Neural progenitor cell (in vitro differentiated cells): ENCODE data around the gene NRAS. TPM values are rescaled to one million over a fixed set of nuclear protein-coding genes. Genes with fewer than 3 reads are reported as not detected.

Experiments
- DNase-seq: peaks from one replicate; pipeline ENCODE4 v3.0.0-alpha.2; 2016; ENCODE audit warnings: low spot score
- H2AFZ ChIP-seq: fragments of 200-600 bp; sonication (generic); replicated peaks from 2 replicates; pipeline ENCODE4 v1.6.1; 2016; ENCODE audit warnings: antibody characterized with exemption
- H3F3A ChIP-seq: fragments of 200-600 bp; sonication (generic); 2 replicates; pipeline ENCODE4 v1.6.1; 2016; ENCODE audit warnings: antibody characterized with exemption, low read depth
- H3K27ac ChIP-seq: fragments of 200-600 bp; sonication (generic); 2 replicates; pipeline ENCODE4 v1.5.1; 2016; ENCODE audit warnings: mild to moderate bottlenecking
- H3K27me3 ChIP-seq: fragments of 200-600 bp; sonication (generic); 2 replicates; pipeline ENCODE4 v1.6.1; 2016; ENCODE audit warnings: mild to moderate bottlenecking, moderate library complexity
- H3K36me3 ChIP-seq: fragments of 200-600 bp; sonication (generic); 2 replicates; pipeline ENCODE4 v1.5.1; 2016
- H3K4me1 ChIP-seq: fragments of 200-600 bp; sonication (generic); 2 replicates; pipeline ENCODE4 v1.6.1; 2016; ENCODE audit warnings: mixed run types
- H3K4me2 ChIP-seq: fragments of 200-600 bp; sonication (generic); 2 replicates; pipeline ENCODE4 v1.6.1; 2016
- H3K4me3 ChIP-seq: fragments of 200-600 bp; sonication (generic); 2 replicates; pipeline ENCODE4 v1.5.1; 2016
- H3K79me2 ChIP-seq: fragments of 200-600 bp; sonication (generic); 2 replicates; pipeline ENCODE4 v1.6.1; 2016; ENCODE audit warnings: low read depth
- H3K9ac ChIP-seq: fragments of 200-600 bp; sonication (generic); 2 replicates; pipeline ENCODE4 v1.6.1; 2016
- H3K9me3 ChIP-seq: fragments of 200-600 bp; sonication (generic); 2 replicates; pipeline ENCODE4 v1.5.1; 2016; ENCODE audit warnings: low read depth
- H4K20me1 ChIP-seq: fragments of 200-600 bp; sonication (generic); 2 replicates; pipeline ENCODE4 v1.6.1; 2016; ENCODE audit warnings: low read depth
- H3K27ac Mint-ChIP-seq: 3 replicates; pipeline ENCODE4 v1.8.0; 2021; ENCODE audit warnings: mixed read lengths
- H3K27me3 Mint-ChIP-seq: 2 replicates; pipeline ENCODE4 v1.8.0; 2022; ENCODE audit warnings: low read depth, mild to moderate bottlenecking, inconsistent platforms, moderate library complexity, mixed read lengths; ENCODE audit not compliant: insufficient read depth
- H3K36me3 Mint-ChIP-seq: 3 replicates; pipeline ENCODE4 v1.8.0; 2021; ENCODE audit warnings: mixed read lengths
- H3K4me1 Mint-ChIP-seq: 3 replicates; pipeline ENCODE4 v1.8.0; 2021; ENCODE audit warnings: mixed read lengths
- H3K4me3 Mint-ChIP-seq: 3 replicates; pipeline ENCODE4 v1.8.0; 2021; ENCODE audit warnings: mild to moderate bottlenecking, moderate library complexity, mixed read lengths
- H3K9me3 Mint-ChIP-seq: 3 replicates; pipeline ENCODE4 v1.8.0; 2020; ENCODE audit warnings: mixed read lengths
- EZH2 ChIP-seq: fragments of 200-600 bp; sonication (generic); IDR thresholded peaks from 2 replicates; pipeline ENCODE4 v1.6.1; 2017; ENCODE audit warnings: antibody characterized with exemption, mild to moderate bottlenecking, moderate library complexity
- EZH2phosphoT487 ChIP-seq: fragments of 200-600 bp; sonication (generic); IDR thresholded peaks from 2 replicates; pipeline ENCODE4 v1.6.1; 2017; ENCODE audit warnings: antibody characterized with exemption
- total RNA-seq: library from RNA; depleted of rRNA; stranded (reverse); fragments of >200 nt; gene quantifications from 2 replicates; pipeline ENCODE4 v1.2.3, GENCODE V29; 2015; ENCODE audit warnings: low replicate concordance
- TF ChIP-seq, protein P1 (sequence below): fragments of 200-600 bp; sonication (generic); IDR thresholded peaks from 2 replicates; pipeline ENCODE4 v1.5.1; 2017; ENCODE audit warnings: antibody characterized with exemption, mild to moderate bottlenecking

Gene NRAS
- total RNA-seq, 1 donor from 2014 or later = 169 TPM

DNA sequence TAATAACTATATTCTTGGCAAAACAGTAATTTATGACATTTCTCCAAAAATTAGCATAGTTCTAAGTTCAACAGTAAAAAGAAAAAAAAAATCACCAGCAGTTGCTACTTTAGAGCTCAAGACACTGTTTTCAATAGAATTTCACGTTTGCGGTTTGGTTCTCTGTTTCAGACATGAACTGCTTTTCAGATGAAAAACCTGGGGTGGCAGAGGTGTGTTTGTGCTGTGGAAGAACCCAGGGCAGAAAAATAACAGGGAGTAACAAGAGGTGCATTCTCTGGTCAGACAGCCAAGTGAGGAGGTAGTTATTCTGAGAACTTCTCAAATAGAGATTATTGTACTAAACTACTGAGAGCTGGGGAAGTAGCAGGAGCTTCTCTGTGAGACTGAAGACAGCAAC, 9.0 kb downstream of the NRAS start:
- Histone ChIP-seq H3K4me2 (no peak overlapping the region), H3K9me3 (no peaks in the 10 kb centered on the region), H3K79me2 (peaks cover 11% of the 10 kb centered on the region), H3K4me1 (no peaks in the 10 kb centered on the region), H3K4me3 (no peak overlapping the region), H3K27ac (no peak overlapping the region), H2AFZ (no peak overlapping the region), H4K20me1 (no peaks in the 10 kb centered on the region), H3K36me3 (peaks cover 13% of the 10 kb centered on the region), H3F3A (peaks cover 7% of the 10 kb centered on the region), H3K27me3 (no peaks in the 10 kb centered on the region), H3K9ac (no peak overlapping the region)
- Mint-ChIP-seq H3K27me3 (peaks cover 2% of the 10 kb centered on the region), H3K27ac (no peak overlapping the region), H3K4me1 (no peaks in the 10 kb centered on the region), H3K4me3 (no peak overlapping the region), H3K9me3 (no peaks in the 10 kb centered on the region), H3K36me3 (peaks cover 16% of the 10 kb centered on the region)
- DNase-seq = no peak
- TF ChIP-seq EZH2 (no peak), EZH2phosphoT487 (no peak)
- TF ChIP-seq, protein P1, sequence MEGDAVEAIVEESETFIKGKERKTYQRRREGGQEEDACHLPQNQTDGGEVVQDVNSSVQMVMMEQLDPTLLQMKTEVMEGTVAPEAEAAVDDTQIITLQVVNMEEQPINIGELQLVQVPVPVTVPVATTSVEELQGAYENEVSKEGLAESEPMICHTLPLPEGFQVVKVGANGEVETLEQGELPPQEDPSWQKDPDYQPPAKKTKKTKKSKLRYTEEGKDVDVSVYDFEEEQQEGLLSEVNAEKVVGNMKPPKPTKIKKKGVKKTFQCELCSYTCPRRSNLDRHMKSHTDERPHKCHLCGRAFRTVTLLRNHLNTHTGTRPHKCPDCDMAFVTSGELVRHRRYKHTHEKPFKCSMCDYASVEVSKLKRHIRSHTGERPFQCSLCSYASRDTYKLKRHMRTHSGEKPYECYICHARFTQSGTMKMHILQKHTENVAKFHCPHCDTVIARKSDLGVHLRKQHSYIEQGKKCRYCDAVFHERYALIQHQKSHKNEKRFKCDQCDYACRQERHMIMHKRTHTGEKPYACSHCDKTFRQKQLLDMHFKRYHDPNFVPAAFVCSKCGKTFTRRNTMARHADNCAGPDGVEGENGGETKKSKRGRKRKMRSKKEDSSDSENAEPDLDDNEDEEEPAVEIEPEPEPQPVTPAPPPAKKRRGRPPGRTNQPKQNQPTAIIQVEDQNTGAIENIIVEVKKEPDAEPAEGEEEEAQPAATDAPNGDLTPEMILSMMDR = no peak

GRCh38 chr1:114703242-114703641, 13.3 kb downstream of the NRAS start:
- Mint-ChIP-seq H3K27ac (no peak overlapping the region), H3K4me3 (no peak overlapping the region), H3K9me3 (no peaks in the 10 kb centered on the region), H3K4me1 (no peaks in the 10 kb centered on the region), H3K36me3 (peaks cover 13% of the 10 kb centered on the region), H3K27me3 (peaks cover 5% of the 10 kb centered on the region)
- Histone ChIP-seq H3K79me2 (no peaks in the 10 kb centered on the region), H3K4me1 (no peaks in the 10 kb centered on the region), H3K9ac (no peak overlapping the region), H4K20me1 (no peaks in the 10 kb centered on the region), H3K36me3 (peaks cover 7% of the 10 kb centered on the region), H3K4me2 (no peak overlapping the region), H2AFZ (no peak overlapping the region), H3K27me3 (peaks cover 13% of the 10 kb centered on the region), H3K27ac (no peak overlapping the region), H3K4me3 (no peak overlapping the region), H3F3A (peaks cover 9% of the 10 kb centered on the region), H3K9me3 (no peaks in the 10 kb centered on the region)
- TF ChIP-seq EZH2 (no peak), EZH2phosphoT487 (no peak)
- TF ChIP-seq, protein P1 = no peak
- no peak for DNase-seq

DNA sequence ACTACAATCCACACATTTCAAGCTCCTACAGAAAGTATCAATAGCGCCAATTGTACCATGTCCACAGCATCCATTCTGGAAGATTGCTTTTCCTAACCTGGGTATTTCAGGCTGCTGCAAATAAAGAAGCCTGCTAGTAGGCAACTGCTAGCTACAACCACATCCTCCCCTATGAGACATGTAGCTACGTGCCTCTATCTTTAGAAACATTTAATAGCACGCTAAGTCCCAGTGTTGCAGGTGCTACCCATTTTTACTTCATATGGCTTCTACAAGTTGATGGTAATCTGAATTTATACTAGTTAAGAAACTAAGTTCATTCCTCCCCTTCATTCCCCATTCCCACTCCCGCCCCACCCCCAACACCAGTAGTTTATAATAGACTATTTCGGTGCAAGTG, 13.8 kb downstream of the NRAS start:
- Mint-ChIP-seq H3K4me3 (no peak overlapping the region), H3K9me3 (no peaks in the 10 kb centered on the region), H3K4me1 (no peaks in the 10 kb centered on the region), H3K27me3 (peaks cover 5% of the 10 kb centered on the region), H3K36me3 (peaks cover 11% of the 10 kb centered on the region), H3K27ac (no peak overlapping the region)
- no peaks in the 10 kb centered on the region for H3K79me2 ChIP-seq
- H3K27me3 ChIP-seq = peaks cover 13% of the 10 kb centered on the region
- no peaks in the 10 kb centered on the region for H3K4me1 ChIP-seq
- H3F3A ChIP-seq = peaks cover 9% of the 10 kb centered on the region
- no peak overlapping the region for H3K4me3 ChIP-seq
- H3K9me3 ChIP-seq = no peaks in the 10 kb centered on the region
- no peak overlapping the region for H2AFZ ChIP-seq
- no peak overlapping the region for H3K9ac ChIP-seq
- peaks cover 3% of the 10 kb centered on the region for H3K36me3 ChIP-seq
- no peaks in the 10 kb centered on the region for H4K20me1 ChIP-seq
- no peak overlapping the region for H3K27ac ChIP-seq
- TF ChIP-seq EZH2 = no peak
- TF ChIP-seq, protein P1 = no peak
- TF ChIP-seq EZH2phosphoT487 = no peak
- no peak overlapping the region for H3K4me2 ChIP-seq
- no peak for DNase-seq
